Progenitor cell of endocrine pancreas (in vitro differentiated cells): ENCODE measurements around the gene WDR83. TPM values are rescaled to one million over a fixed set of nuclear protein-coding genes. Genes with fewer than 3 reads are reported as not detected.

Source experiments
- DNase-seq: peaks from one replicate; pipeline ENCODE4 v3.0.0; 2021; ENCODE audit warnings: low spot score; ENCODE audit not compliant: unreplicated experiment
- H3K27ac Mint-ChIP-seq: 2 replicates; pipeline ENCODE4 v1.8.0; 2021; ENCODE audit warnings: mild to moderate bottlenecking, moderate library complexity, mixed read lengths
- H3K27me3 Mint-ChIP-seq: 2 replicates; pipeline ENCODE4 v1.8.0; 2021; ENCODE audit warnings: mixed read lengths
- H3K36me3 Mint-ChIP-seq: 2 replicates; pipeline ENCODE4 v1.8.0; 2022; ENCODE audit warnings: mixed read lengths; ENCODE audit not compliant: insufficient read depth
- H3K4me1 Mint-ChIP-seq: 2 replicates; pipeline ENCODE4 v1.8.0; 2021; ENCODE audit warnings: low read depth, mixed read lengths
- H3K4me3 Mint-ChIP-seq: 2 replicates; pipeline ENCODE4 v1.8.0; 2021; ENCODE audit warnings: low read depth, mild to moderate bottlenecking, moderate library complexity, mixed read lengths
- H3K9me3 Mint-ChIP-seq: 2 replicates; pipeline ENCODE4 v1.8.0; 2021; ENCODE audit warnings: low read depth, mixed read lengths
- total RNA-seq: library from RNA; stranded (reverse); gene quantifications from 2 replicates; pipeline ENCODE4 v1.2.1, GENCODE V29; 2021
- TF ChIP-seq, protein P1 (sequence below): fragments of 200-600 bp; sonication (generic); IDR thresholded peaks from one replicate; pipeline ENCODE4 v1.5.0; 2021; ENCODE audit warnings: antibody characterized with exemption, mild to moderate bottlenecking; ENCODE audit not compliant: unreplicated experiment

WDR83 gene
- total RNA-seq, 1 donor from 2014 or later, result 17.2 TPM

DNA sequence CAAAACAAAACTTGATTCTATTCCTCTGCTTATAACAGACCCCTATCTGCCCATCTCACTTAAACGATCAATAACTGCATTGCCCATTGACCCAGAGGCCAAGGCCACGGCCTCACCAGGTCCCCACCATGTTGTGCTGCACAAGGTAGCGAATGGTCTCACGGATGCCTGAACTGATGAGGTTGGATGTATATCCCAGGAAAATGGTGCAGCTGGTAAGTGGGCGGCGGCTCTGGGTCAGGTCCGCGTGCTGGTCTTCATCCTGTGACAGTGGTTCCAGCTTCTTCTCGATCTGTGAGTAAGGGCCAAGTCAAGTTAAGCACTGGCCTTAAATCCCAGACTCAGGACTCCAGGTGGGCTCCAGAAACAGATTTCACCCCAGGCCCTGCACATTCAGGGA is 13.4 kb downstream of the WDR83 start:
- DNase-seq, result no peak
- no peaks in the 10 kb centered on the region for H3K9me3 Mint-ChIP-seq
- H3K36me3 Mint-ChIP-seq, result peaks cover 15% of the 10 kb centered on the region
- H3K4me3 Mint-ChIP-seq, result peak overlapping the region; percentile 50
- TF ChIP-seq, protein P1, sequence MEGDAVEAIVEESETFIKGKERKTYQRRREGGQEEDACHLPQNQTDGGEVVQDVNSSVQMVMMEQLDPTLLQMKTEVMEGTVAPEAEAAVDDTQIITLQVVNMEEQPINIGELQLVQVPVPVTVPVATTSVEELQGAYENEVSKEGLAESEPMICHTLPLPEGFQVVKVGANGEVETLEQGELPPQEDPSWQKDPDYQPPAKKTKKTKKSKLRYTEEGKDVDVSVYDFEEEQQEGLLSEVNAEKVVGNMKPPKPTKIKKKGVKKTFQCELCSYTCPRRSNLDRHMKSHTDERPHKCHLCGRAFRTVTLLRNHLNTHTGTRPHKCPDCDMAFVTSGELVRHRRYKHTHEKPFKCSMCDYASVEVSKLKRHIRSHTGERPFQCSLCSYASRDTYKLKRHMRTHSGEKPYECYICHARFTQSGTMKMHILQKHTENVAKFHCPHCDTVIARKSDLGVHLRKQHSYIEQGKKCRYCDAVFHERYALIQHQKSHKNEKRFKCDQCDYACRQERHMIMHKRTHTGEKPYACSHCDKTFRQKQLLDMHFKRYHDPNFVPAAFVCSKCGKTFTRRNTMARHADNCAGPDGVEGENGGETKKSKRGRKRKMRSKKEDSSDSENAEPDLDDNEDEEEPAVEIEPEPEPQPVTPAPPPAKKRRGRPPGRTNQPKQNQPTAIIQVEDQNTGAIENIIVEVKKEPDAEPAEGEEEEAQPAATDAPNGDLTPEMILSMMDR, result no peak
- H3K4me1 Mint-ChIP-seq, result peaks cover 5% of the 10 kb centered on the region
- no peaks in the 10 kb centered on the region for H3K27me3 Mint-ChIP-seq
- no peak overlapping the region for H3K27ac Mint-ChIP-seq

DNA sequence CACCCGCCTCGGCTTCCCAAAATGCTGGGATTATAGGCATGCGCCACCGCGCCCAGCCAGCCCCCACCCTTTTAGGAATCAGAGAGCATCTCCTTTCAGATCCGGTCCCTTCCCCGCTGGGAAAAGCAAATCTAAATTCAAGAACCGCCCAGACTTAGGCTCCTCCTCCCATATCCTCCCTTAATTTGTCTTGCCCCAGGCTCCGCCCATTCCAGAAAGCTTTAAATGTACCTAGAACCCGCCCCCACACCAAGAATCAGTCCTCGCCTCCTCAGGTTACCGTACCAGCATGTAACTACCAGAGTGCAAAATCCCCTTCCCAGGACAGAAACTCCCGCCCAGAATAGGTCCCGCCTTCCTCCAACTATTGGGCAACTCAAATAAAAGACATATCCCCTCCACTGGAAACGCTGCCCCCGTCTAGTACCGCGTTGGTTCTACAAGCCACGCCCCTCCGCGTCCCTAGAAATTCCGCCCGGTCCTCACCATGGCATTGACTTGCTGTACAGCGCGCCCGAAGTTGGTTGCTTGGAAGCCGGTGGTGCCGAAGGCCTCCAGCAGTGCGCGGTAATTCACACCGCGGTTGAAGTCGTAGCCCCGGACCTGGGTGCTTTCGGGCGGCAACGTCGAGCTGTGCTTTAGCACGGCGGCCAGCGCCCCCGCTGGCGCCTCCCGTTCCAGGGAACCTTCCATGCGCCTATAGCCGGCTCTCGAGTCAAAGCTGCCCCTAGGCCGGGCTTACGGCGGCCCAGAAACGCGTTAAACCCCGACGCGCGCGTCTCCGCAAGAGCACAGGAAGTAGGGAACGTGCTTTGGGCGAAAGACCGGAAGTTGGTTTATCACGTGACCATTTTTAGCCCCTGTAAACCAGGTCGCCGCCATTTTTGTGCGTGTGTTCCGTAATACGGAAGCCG is 14.7 kb downstream of the WDR83 start, which contains the start of gene DHPS:
Gene DHPS, minus strand, starts transcription at position 807 of the 914 bp plus-strand sequence. Its CDS starts 114 bp downstream, at position 693.
- Mint-ChIP-seq H3K9me3 (no peaks in the 10 kb centered on the region), H3K36me3 (peaks cover 13% of the 10 kb centered on the region), H3K27me3 (no peaks in the 10 kb centered on the region), H3K4me1 (peaks cover 5% of the 10 kb centered on the region), H3K27ac (peak within 1 kb of the TSS; percentile 96), H3K4me3 (peak within 1 kb of the TSS; percentile 91)
- TF ChIP-seq, protein P1, result peak; percentile 17
- DNase-seq, result peak; percentile 70

DNA sequence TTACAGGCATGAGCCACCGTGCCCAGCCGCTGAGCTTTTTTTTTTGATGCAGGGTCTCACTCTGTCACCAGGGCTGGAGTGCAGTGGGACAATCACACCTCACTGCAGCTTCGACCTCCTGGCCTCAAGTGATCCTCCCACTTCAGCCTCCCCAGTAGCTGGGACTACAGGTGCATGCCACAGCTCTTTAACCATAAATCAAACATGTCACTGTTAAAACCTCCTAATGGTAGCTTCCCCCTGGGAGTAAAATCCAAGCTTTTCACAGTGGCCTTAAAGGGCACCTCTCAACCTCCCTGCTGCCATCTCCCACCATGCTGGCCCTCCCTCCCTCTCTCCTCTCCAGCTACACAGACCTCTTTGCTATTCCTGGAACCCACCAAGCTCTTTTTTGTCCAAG is 19.2 kb downstream of the WDR83 start:
- Mint-ChIP-seq H3K4me3 (no peak overlapping the region), H3K27me3 (no peaks in the 10 kb centered on the region)

DNA sequence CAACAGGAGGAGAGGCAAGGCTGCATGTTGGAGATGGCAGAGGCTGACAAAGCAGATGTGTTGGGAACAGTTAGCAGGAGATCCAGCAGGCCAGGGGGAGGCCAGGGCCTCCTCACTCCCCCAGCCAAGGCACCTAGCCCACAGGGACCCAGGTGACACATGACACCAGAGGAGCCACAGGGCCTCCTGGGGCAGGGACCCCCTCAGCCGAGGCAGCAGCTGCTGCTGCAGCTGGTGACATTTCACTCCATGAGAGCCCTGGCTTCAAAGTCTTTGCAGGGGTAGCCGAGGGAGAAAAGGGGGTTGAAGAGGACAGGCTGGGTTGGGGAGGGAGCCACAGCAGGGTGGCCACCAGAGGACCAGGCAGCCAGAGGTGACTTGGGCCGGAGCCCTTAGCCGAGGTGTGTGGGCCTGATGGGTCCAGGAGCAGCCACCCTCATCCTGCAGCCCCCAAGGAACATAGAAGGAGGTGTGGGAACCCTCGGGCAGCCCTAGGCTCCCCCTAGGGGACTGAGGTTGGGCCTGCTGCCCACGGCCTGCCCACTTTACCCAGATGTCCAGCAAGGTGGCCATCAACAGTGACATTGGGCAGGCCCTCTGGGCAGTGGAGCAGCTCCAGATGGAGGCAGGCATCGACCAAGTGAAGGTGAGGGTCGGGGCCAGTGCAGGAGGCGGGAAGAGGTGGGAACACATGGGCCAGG is 21.0 kb downstream of the WDR83 start, which contains the start of gene GNG14:
Gene GNG14, plus strand, starts transcription at position 503 of the 701 bp plus-strand sequence. Its CDS starts 51 bp downstream, at position 554.
- Mint-ChIP-seq H3K36me3 (no peaks in the 10 kb centered on the region), H3K27me3 (no peaks in the 10 kb centered on the region), H3K4me1 (no peaks in the 10 kb centered on the region), H3K27ac (no peak within 1 kb of the TSS), H3K9me3 (no peaks in the 10 kb centered on the region), H3K4me3 (no peak within 1 kb of the TSS)
- no peak for DNase-seq
- TF ChIP-seq, protein P1, result no peak

More for the DNA sequence above, 19.2 kb downstream of the WDR83 start:
- no peak for DNase-seq
- no peak overlapping the region for H3K27ac Mint-ChIP-seq
- H3K4me1 Mint-ChIP-seq, result peaks cover 5% of the 10 kb centered on the region
- no peaks in the 10 kb centered on the region for H3K9me3 Mint-ChIP-seq
- peaks cover 4% of the 10 kb centered on the region for H3K36me3 Mint-ChIP-seq
- TF ChIP-seq, protein P1, result no peak

DNA sequence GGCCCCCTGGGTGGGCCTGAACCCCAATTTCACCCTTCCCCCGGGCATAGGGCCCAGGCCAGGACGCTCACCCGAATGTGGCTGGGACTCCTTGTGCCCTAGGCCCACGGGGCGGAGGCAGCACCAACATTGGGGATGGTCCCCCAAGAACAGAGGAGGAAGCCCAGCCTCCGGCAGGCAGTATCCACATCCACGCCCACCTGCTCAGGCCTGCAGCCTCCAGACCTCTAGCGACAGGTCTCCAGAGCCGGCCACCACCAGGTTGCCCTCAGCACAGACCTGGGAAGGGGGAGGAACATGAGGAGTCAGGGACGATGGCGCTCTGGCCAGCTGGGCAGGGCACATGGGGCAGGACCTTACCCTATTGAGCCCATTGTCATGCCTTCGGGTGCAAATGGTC is 22.4 kb downstream of the WDR83 start:
- H3K36me3 Mint-ChIP-seq, result no peaks in the 10 kb centered on the region
- no peaks in the 10 kb centered on the region for H3K4me1 Mint-ChIP-seq
- no peaks in the 10 kb centered on the region for H3K27me3 Mint-ChIP-seq
- no peak overlapping the region for H3K4me3 Mint-ChIP-seq
- TF ChIP-seq, protein P1, result no peak
- no peak for DNase-seq
- H3K9me3 Mint-ChIP-seq, result no peaks in the 10 kb centered on the region
- no peak overlapping the region for H3K27ac Mint-ChIP-seq
